ENCODE data around the gene CA10. TPM values are rescaled to one million over a fixed set of nuclear protein-coding genes. Genes with fewer than 3 reads are reported as not detected.

Gene CA10
- total and polyA plus RNA-seq, 2 donors (not counting 1 experiment from before 2014, with no cell fraction given): not detected

GRCh38 chr17:51767287-51767686 lies 391.2 kb downstream of the CA10 start:
- H3K79me2 ChIP-seq (ENCODE audit: control insufficient read depth, insufficient read depth, low read length): no peaks in the 10 kb centered on the region
- no peaks in the 10 kb centered on the region for H4K20me1 ChIP-seq (ENCODE audit: control insufficient read depth, extremely low read depth, insufficient read depth, low read length)
- no peak for DNase-seq (ENCODE audit: low read depth in 2 of 2)
- no peak overlapping the region for H3K27ac ChIP-seq (ENCODE audit: insufficient read depth, low read length)
- no peak overlapping the region for H3K4me2 ChIP-seq (ENCODE audit: extremely low read depth, insufficient read depth, low read length)
- no peaks in the 10 kb centered on the region for H3K36me3 ChIP-seq (ENCODE audit: control insufficient read depth, insufficient read depth, low read length)
- H3K27me3 ChIP-seq (ENCODE audit: control insufficient read depth, insufficient read depth, low read length): no peaks in the 10 kb centered on the region
- no peaks in the 10 kb centered on the region for H3K9me3 ChIP-seq (ENCODE audit: control insufficient read depth, insufficient read depth, low read depth, low read length)
- no peak overlapping the region for H3K4me3 ChIP-seq (replicated peaks in 1 of 4; ENCODE audit: control extremely low read depth in 1 of 4, insufficient read depth in 1 of 4, low read depth in 3 of 4, low read length in 4 of 4)
- H3K9ac ChIP-seq (ENCODE audit: insufficient read depth, low read length): no peak overlapping the region
- TF ChIP-seq EZH2 (IDR thresholded peaks at IDR 0.05; ENCODE audit: low read length, missing control alignments): no peak
- TF ChIP-seq, protein P1, sequence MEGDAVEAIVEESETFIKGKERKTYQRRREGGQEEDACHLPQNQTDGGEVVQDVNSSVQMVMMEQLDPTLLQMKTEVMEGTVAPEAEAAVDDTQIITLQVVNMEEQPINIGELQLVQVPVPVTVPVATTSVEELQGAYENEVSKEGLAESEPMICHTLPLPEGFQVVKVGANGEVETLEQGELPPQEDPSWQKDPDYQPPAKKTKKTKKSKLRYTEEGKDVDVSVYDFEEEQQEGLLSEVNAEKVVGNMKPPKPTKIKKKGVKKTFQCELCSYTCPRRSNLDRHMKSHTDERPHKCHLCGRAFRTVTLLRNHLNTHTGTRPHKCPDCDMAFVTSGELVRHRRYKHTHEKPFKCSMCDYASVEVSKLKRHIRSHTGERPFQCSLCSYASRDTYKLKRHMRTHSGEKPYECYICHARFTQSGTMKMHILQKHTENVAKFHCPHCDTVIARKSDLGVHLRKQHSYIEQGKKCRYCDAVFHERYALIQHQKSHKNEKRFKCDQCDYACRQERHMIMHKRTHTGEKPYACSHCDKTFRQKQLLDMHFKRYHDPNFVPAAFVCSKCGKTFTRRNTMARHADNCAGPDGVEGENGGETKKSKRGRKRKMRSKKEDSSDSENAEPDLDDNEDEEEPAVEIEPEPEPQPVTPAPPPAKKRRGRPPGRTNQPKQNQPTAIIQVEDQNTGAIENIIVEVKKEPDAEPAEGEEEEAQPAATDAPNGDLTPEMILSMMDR (conservative IDR thresholded peaks at IDR 0.05 in 1 of 2, IDR thresholded peaks at IDR 0.05 in 1 of 2; ENCODE audit: low read depth in 1 of 2, low read length in 2 of 2): no peak
- H2AFZ ChIP-seq (ENCODE audit: low read length): no peak overlapping the region
- no peaks in the 10 kb centered on the region for H3K4me1 ChIP-seq (ENCODE audit: control insufficient read depth, extremely low read depth, insufficient read depth, low read length)

DNA sequence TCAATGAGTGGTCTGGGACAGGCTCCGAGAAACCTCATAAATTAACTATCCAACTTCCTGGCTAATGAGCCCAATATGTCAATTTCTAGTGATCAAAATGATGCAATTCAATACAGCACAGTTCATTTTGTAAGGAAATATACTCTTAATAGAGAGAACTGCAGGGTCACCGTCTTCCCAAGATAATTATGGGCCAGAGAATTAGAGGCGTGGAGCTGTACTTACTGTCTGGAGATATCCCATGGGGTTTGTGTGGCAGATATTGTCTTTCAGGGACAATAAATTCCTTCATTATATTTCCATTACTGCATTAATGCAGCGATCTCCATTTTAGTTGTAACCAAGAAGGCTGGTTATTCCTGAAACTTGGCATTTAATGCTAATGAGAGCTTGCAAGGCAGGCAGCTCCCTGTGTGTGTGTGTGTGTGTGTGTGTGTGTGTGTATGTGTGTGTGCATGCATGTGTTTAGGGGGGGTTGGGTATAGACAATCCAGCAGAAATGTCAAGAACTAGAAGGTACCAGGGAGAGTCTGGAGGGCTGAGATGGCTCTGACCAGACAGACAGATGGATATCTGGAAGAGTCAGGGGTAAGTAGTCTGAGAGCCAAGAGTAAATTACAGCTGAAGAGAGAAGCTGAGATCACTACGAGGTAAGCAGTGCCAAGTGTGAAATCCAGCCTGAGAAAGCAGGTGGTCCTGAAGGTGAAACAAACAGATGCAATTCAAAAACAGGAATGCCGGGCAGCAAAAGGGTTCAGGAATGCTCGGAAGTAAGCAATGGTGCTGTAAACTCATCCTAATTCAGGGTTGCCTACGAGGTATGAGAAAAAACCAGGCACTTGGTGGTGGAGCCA lies 393.0 kb downstream of the CA10 start:
- Histone ChIP-seq H3K27me3 (ENCODE audit: control insufficient read depth, insufficient read depth, low read length) (no peaks in the 10 kb centered on the region), H3K9me3 (ENCODE audit: control insufficient read depth, insufficient read depth, low read depth, low read length) (no peaks in the 10 kb centered on the region), H3K36me3 (ENCODE audit: control insufficient read depth, insufficient read depth, low read length) (no peaks in the 10 kb centered on the region), H3K27ac (ENCODE audit: insufficient read depth, low read length) (no peak overlapping the region), H3K4me2 (ENCODE audit: extremely low read depth, insufficient read depth, low read length) (no peak overlapping the region), H3K4me1 (ENCODE audit: control insufficient read depth, extremely low read depth, insufficient read depth, low read length) (no peaks in the 10 kb centered on the region), H3K4me3 (replicated peaks in 1 of 4; ENCODE audit: control extremely low read depth in 1 of 4, insufficient read depth in 1 of 4, low read depth in 3 of 4, low read length in 4 of 4) (no peak overlapping the region), H3K9ac (ENCODE audit: insufficient read depth, low read length) (no peak overlapping the region), H2AFZ (ENCODE audit: low read length) (no peak overlapping the region), H4K20me1 (ENCODE audit: control insufficient read depth, extremely low read depth, insufficient read depth, low read length) (no peaks in the 10 kb centered on the region), H3K79me2 (ENCODE audit: control insufficient read depth, insufficient read depth, low read length) (no peaks in the 10 kb centered on the region)
- TF ChIP-seq, protein P1 (conservative IDR thresholded peaks at IDR 0.05 in 1 of 2, IDR thresholded peaks at IDR 0.05 in 1 of 2; ENCODE audit: low read depth in 1 of 2, low read length in 2 of 2): no peak
- no peak for DNase-seq (ENCODE audit: low read depth in 2 of 2)

DNA sequence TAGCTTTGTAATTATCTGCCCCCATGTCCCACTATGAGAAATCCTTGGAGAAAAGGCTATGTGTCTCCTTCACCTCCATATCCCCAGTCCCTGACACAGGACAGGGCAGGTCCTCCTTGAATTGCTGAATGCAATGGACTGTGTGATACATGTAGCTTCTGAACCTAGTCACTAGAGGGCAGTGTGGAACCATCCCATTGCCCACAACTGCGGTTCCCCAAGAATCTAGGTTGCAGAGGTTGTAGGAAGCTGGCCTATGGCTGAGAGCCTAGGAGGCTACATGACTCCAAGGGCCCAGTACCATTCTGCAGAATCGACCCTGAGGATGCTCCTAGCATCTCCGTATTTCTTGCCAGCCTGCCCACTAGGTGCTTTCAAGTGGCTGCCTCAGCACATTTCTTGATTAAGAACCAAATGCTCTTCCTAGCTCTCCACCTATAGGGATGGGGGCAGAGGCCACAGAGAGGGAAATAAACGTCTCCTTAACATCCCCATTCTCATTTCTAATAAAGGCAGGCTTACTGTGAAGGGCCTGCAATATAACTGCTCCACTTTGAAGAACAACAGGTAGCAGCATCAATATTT lies 394.0 kb downstream of the CA10 start:
- H3K27me3 ChIP-seq (ENCODE audit: control insufficient read depth, insufficient read depth, low read length): no peaks in the 10 kb centered on the region
- TF ChIP-seq EZH2 (IDR thresholded peaks at IDR 0.05; ENCODE audit: low read length, missing control alignments): no peak
- TF ChIP-seq, protein P1 (conservative IDR thresholded peaks at IDR 0.05 in 1 of 2, IDR thresholded peaks at IDR 0.05 in 1 of 2; ENCODE audit: low read depth in 1 of 2, low read length in 2 of 2): peak; percentile 76 to 84

More for the DNA sequence above, 394.0 kb downstream of the CA10 start:
- no peak overlapping the region for H3K9ac ChIP-seq (ENCODE audit: insufficient read depth, low read length)
- no peaks in the 10 kb centered on the region for H3K79me2 ChIP-seq (ENCODE audit: control insufficient read depth, insufficient read depth, low read length)
- no peaks in the 10 kb centered on the region for H3K9me3 ChIP-seq (ENCODE audit: control insufficient read depth, insufficient read depth, low read depth, low read length)
- H3K4me2 ChIP-seq (ENCODE audit: extremely low read depth, insufficient read depth, low read length): no peak overlapping the region
- no peaks in the 10 kb centered on the region for H3K4me1 ChIP-seq (ENCODE audit: control insufficient read depth, extremely low read depth, insufficient read depth, low read length)
- no peak overlapping the region for H2AFZ ChIP-seq (ENCODE audit: low read length)
- no peak overlapping the region for H3K4me3 ChIP-seq (replicated peaks in 1 of 4; ENCODE audit: control extremely low read depth in 1 of 4, insufficient read depth in 1 of 4, low read depth in 3 of 4, low read length in 4 of 4)
- H3K27ac ChIP-seq (ENCODE audit: insufficient read depth, low read length): no peak overlapping the region
- no peaks in the 10 kb centered on the region for H3K36me3 ChIP-seq (ENCODE audit: control insufficient read depth, insufficient read depth, low read length)
- H4K20me1 ChIP-seq (ENCODE audit: control insufficient read depth, extremely low read depth, insufficient read depth, low read length): no peaks in the 10 kb centered on the region
- peak; percentile 36 to 63 for DNase-seq (ENCODE audit: low read depth in 2 of 2)
